GM23338 (cell line): ENCODE results near the gene HJURP. TPM values are rescaled to one million over a fixed set of nuclear protein-coding genes. Genes with fewer than 3 reads are reported as not detected.

Source experiments
- ATAC-seq: fragments of 200-7000 bp; cut with Tn5 transposase; 3 replicates; pipeline ENCODE4 v1.9.1; 2020
- DNase-seq: peaks from one replicate; pipeline ENCODE4 v3.0.0-alpha.2; 2015; ENCODE audit warnings: low spot score
- H2AFZ ChIP-seq: fragments of 200-600 bp; sonication (generic); 2 replicates; pipeline ENCODE4 v1.8.0; 2016; ENCODE audit warnings: antibody characterized with exemption, mild to moderate bottlenecking, moderate library complexity
- H3F3A ChIP-seq: fragments of 200-600 bp; sonication (generic); replicated peaks from 2 replicates; pipeline ENCODE4 v1.8.0; 2017; ENCODE audit warnings: antibody characterized with exemption, mixed run types, low read depth
- H3K27ac ChIP-seq: fragments of 200-600 bp; sonication (generic); 2 replicates; pipeline ENCODE4 v1.6.1; 2016; ENCODE audit warnings: low read depth
- H3K27me3 ChIP-seq: fragments of 200-600 bp; sonication (generic); 2 replicates; pipeline ENCODE4 v1.8.0; 2016; ENCODE audit warnings: mild to moderate bottlenecking, mixed run types, moderate library complexity; ENCODE audit not compliant: insufficient read depth
- H3K36me3 ChIP-seq: fragments of 200-600 bp; sonication (generic); 2 replicates; pipeline ENCODE4 v1.8.0; 2016; ENCODE audit warnings: mild to moderate bottlenecking; ENCODE audit not compliant: insufficient read depth
- H3K4me1 ChIP-seq: fragments of 200-600 bp; sonication (generic); 2 replicates; pipeline ENCODE4 v1.8.0; 2016; ENCODE audit warnings: mild to moderate bottlenecking, moderate library complexity; ENCODE audit not compliant: insufficient read depth
- H3K4me2 ChIP-seq: fragments of 200-600 bp; sonication (generic); 2 replicates; pipeline ENCODE4 v1.7.1; 2017; ENCODE audit warnings: mixed run types
- H3K4me3 ChIP-seq: fragments of 200-600 bp; sonication (generic); 2 replicates; pipeline ENCODE4 v1.6.1; 2016; ENCODE audit warnings: mixed run types
- H3K79me2 ChIP-seq: fragments of 200-600 bp; sonication (generic); replicated peaks from 2 replicates; pipeline ENCODE4 v1.8.0; 2017; ENCODE audit warnings: mild to moderate bottlenecking; ENCODE audit not compliant: insufficient read depth
- H3K9me2 ChIP-seq: fragments of 200-600 bp; sonication (generic); 2 replicates; pipeline ENCODE4 v1.8.0; 2017; ENCODE audit not compliant: insufficient read depth
- H4K20me1 ChIP-seq: fragments of 200-600 bp; sonication (generic); replicated peaks from 2 replicates; pipeline ENCODE4 v1.8.0; 2017; ENCODE audit warnings: mild to moderate bottlenecking; ENCODE audit not compliant: insufficient read depth
- H3K27ac Mint-ChIP-seq: 2 replicates; pipeline ENCODE4 v1.8.0; 2020; ENCODE audit warnings: inconsistent platforms, mild to moderate bottlenecking, moderate library complexity, mixed read lengths
- H3K27me3 Mint-ChIP-seq: 3 replicates; pipeline ENCODE4 v1.8.0; 2022; ENCODE audit warnings: low read depth, mild to moderate bottlenecking, moderate library complexity, mixed read lengths, inconsistent platforms; ENCODE audit not compliant: insufficient read depth, poor library complexity
- H3K36me3 Mint-ChIP-seq: 3 replicates; pipeline ENCODE4 v1.8.0; 2021; ENCODE audit warnings: low read depth, mild to moderate bottlenecking, inconsistent platforms, moderate library complexity, mixed read lengths
- H3K4me1 Mint-ChIP-seq: 3 replicates; pipeline ENCODE4 v1.8.0; 2020; ENCODE audit warnings: mild to moderate bottlenecking, inconsistent platforms, mixed read lengths
- H3K4me3 Mint-ChIP-seq: 3 replicates; pipeline ENCODE4 v1.8.0; 2021; ENCODE audit warnings: moderate library complexity, mild to moderate bottlenecking, inconsistent platforms, mixed read lengths
- H3K9me3 Mint-ChIP-seq: 3 replicates; pipeline ENCODE4 v1.8.0; 2020; ENCODE audit warnings: moderate library complexity, mild to moderate bottlenecking, inconsistent platforms, mixed read lengths
- CREB1 ChIP-seq: fragments of 250-450 bp; sonication (Bioruptor Pico); IDR thresholded peaks from 2 replicates; pipeline ENCODE4 v1.5.0; 2020; ENCODE audit warnings: low read depth, mild to moderate bottlenecking, moderate library complexity
- CTCF ChIP-seq, 2 experiments: fragments of 200-600 bp in 1 of 2; sonication (generic) in 1 of 2; conservative IDR thresholded peaks; 2 replicates each; pipeline versions ENCODE4 v1.5.1 to v1.6.1; 2016 to 2017; ENCODE audit warnings: antibody characterized with exemption in 2 of 2, low read depth in 2 of 2, mild to moderate bottlenecking in 2 of 2, moderate library complexity in 1 of 2
- ETS1 ChIP-seq: IDR thresholded peaks from 2 replicates; pipeline ENCODE4 v1.6.1; 2016; ENCODE audit warnings: antibody characterized with exemption
- EZH2 ChIP-seq: fragments of 200-600 bp; sonication (generic); IDR thresholded peaks from one replicate; pipeline ENCODE4 v1.8.0; 2017; ENCODE audit warnings: antibody characterized with exemption, mild to moderate bottlenecking, low read depth; ENCODE audit not compliant: unreplicated experiment
- EZH2phosphoT487 ChIP-seq: fragments of 200-600 bp; sonication (generic); IDR thresholded peaks from one replicate; pipeline ENCODE4 v1.8.1; 2018; ENCODE audit warnings: antibody characterized with exemption; ENCODE audit not compliant: unreplicated experiment
- JUNB ChIP-seq: IDR thresholded peaks from one replicate; pipeline ENCODE4 v1.6.1; 2016; ENCODE audit warnings: antibody characterized with exemption; ENCODE audit not compliant: unreplicated experiment
- NANOG ChIP-seq: IDR thresholded peaks from 2 replicates; pipeline ENCODE4 v1.6.1; 2016; ENCODE audit warnings: antibody characterized with exemption, borderline replicate concordance
- POLR2AphosphoS5 ChIP-seq: IDR thresholded peaks from 2 replicates; pipeline ENCODE4 v1.6.1; 2016; ENCODE audit warnings: antibody characterized with exemption, low read depth
- REST ChIP-seq: IDR thresholded peaks from one replicate; pipeline ENCODE4 v1.6.1; 2018; ENCODE audit warnings: antibody characterized with exemption; ENCODE audit not compliant: unreplicated experiment
- STAT1 ChIP-seq: IDR thresholded peaks from one replicate; pipeline ENCODE4 v1.6.1; 2016; ENCODE audit warnings: antibody characterized with exemption; ENCODE audit not compliant: unreplicated experiment
- ZNF114 ChIP-seq: fragments of 250-450 bp; sonication (Bioruptor Pico); IDR thresholded peaks from 2 replicates; pipeline ENCODE4 v1.5.0; 2020; ENCODE audit warnings: mild to moderate bottlenecking, moderate library complexity
- ZNF331 ChIP-seq: fragments of 250-450 bp; sonication (Bioruptor Pico); IDR thresholded peaks from 2 replicates; pipeline ENCODE4 v1.5.0; 2020; ENCODE audit warnings: low read depth, mild to moderate bottlenecking, moderate library complexity
- ZNF462 ChIP-seq: fragments of 250-450 bp; sonication (Bioruptor Pico); IDR thresholded peaks from 2 replicates; pipeline ENCODE4 v1.5.0; 2020; ENCODE audit warnings: mild to moderate bottlenecking, moderate library complexity
- polyA plus RNA-seq: library from polyadenylated mRNA; unstranded; fragments of >200 nt; fragmentation: Nextera tagmentation; extraction: Ambion mirVana; gene quantifications from 2 replicates; pipeline ENCODE4 v1.2.1, GENCODE V29; 2016
- total RNA-seq: library from RNA; depleted of rRNA; stranded (reverse); fragments of >200 nt; shearing (Covaris generic); gene quantifications from 2 replicates; pipeline ENCODE4 v1.2.3, GENCODE V29; 2014

The HJURP gene
- total and polyA plus RNA-seq, 2 experiments from 2014 or later, result 42.9 to 49.2 TPM

GRCh38 chr2:233817361-233817911 lies 36.9 kb downstream of the HJURP start (continued):
- no peak for TF ChIP-seq ZNF114 (CRISPR knock-in tag)
- no peak for TF ChIP-seq EZH2
- TF ChIP-seq CREB1 (CRISPR knock-in tag), result no peak
- no peak for TF ChIP-seq ZNF331 (CRISPR knock-in tag)
- no peak for TF ChIP-seq NANOG
- no peak for TF ChIP-seq REST
- no peak for TF ChIP-seq STAT1
- no peak for TF ChIP-seq CTCF (conservative IDR thresholded peaks at IDR 0.05; ENCODE audit: low read depth in 2 of 2)
- TF ChIP-seq POLR2AphosphoS5, result no peak
- TF ChIP-seq JUNB, result no peak
- TF ChIP-seq EZH2phosphoT487, result no peak

- Mint-ChIP-seq H3K27ac (no peak overlapping the region), H3K4me1 (no peaks in the 10 kb centered on the region; the same call in 2 of the 3 replicates), H3K36me3 (no peaks in the 10 kb centered on the region), H3K27me3 (peaks cover 11% of the 10 kb centered on the region), H3K4me3 (no peak overlapping the region), H3K9me3 (no peaks in the 10 kb centered on the region)
- Histone ChIP-seq H3K27me3 (no peaks in the 10 kb centered on the region), H3K9me2 (peaks cover 6% of the 10 kb centered on the region), H3K4me1 (no peaks in the 10 kb centered on the region), H3K4me3 (no peak overlapping the region), H2AFZ (no peak overlapping the region), H3K4me2 (no peak overlapping the region), H3K36me3 (no peaks in the 10 kb centered on the region), H3K27ac (no peak overlapping the region), H3F3A (no peaks in the 10 kb centered on the region), H3K79me2 (no peaks in the 10 kb centered on the region), H4K20me1 (no peaks in the 10 kb centered on the region)
- ATAC-seq, result no peak
- DNase-seq, result no peak
- TF ChIP-seq ETS1 (no peak), ZNF331 (CRISPR knock-in tag) (no peak), ZNF462 (no peak), JUNB (no peak), STAT1 (no peak), EZH2 (no peak), EZH2phosphoT487 (no peak)
Observed at GRCh38 chr2:233816771-233817170, 37.6 kb downstream of the HJURP start.
